Ascending aorta (tissue), 2 donors: ENCODE data around the gene CUL1. TPM values are rescaled to one million over a fixed set of nuclear protein-coding genes. Genes with fewer than 3 reads are reported as not detected.

Source experiments
- DNase-seq, 2 donors: peaks; one replicate each; pipeline ENCODE4 v3.0.0-alpha.2; 2019; ENCODE audit warnings: low spot score in 2 of 2
- H3K27ac ChIP-seq, 2 donors: fragments of 200-600 bp; sonication (generic); one replicate each; pipeline ENCODE4 v1.5.1; 2016 to 2017; ENCODE audit warnings: mild to moderate bottlenecking in 1 of 2
- H3K27me3 ChIP-seq: fragments of 200-600 bp; sonication (generic); one replicate; pipeline ENCODE4 v1.5.1; 2017
- H3K36me3 ChIP-seq, 2 donors: fragments of 200-600 bp; sonication (generic); one replicate each; pipeline ENCODE4 v1.5.1; 2016
- H3K4me1 ChIP-seq, 2 donors: fragments of 200-600 bp; sonication (generic); one replicate each; pipeline ENCODE4 v1.5.1; 2016 to 2017; ENCODE audit warnings: mild to moderate bottlenecking in 1 of 2
- H3K4me3 ChIP-seq, 2 donors: fragments of 200-600 bp; sonication (generic); one replicate each; pipeline ENCODE4 v1.5.1; 2016 to 2017; ENCODE audit warnings: mild to moderate bottlenecking in 1 of 2
- H3K9me3 ChIP-seq, 2 donors: fragments of 200-600 bp; sonication (generic); one replicate each; pipeline ENCODE4 v1.5.1; 2016
- intact Hi-C: fragments of 100-400 bp; cut with DNase I; formaldehyde crosslinking; loops from one replicate; pipeline ENCODE4 v1.15.1; 2023
- total RNA-seq: library from RNA; depleted of rRNA; stranded (reverse); fragments of >200 nt; gene quantifications from one replicate; pipeline ENCODE4 v1.1.0, GENCODE V29; 2016
- TF ChIP-seq, protein P1 (sequence below), 3 experiments: fragments of 200-600 bp in 2 of 3; fragments of 450-650 bp in 1 of 3; sonication (generic) in 2 of 3; IDR thresholded peaks; one replicate each; pipeline ENCODE4 v1.5.1; 2016 to 2019; ENCODE audit warnings: antibody characterized with exemption in 3 of 3, mild to moderate bottlenecking in 1 of 3, moderate library complexity in 1 of 3

The CUL1 gene
- 16.3 TPM for total RNA-seq

DNA sequence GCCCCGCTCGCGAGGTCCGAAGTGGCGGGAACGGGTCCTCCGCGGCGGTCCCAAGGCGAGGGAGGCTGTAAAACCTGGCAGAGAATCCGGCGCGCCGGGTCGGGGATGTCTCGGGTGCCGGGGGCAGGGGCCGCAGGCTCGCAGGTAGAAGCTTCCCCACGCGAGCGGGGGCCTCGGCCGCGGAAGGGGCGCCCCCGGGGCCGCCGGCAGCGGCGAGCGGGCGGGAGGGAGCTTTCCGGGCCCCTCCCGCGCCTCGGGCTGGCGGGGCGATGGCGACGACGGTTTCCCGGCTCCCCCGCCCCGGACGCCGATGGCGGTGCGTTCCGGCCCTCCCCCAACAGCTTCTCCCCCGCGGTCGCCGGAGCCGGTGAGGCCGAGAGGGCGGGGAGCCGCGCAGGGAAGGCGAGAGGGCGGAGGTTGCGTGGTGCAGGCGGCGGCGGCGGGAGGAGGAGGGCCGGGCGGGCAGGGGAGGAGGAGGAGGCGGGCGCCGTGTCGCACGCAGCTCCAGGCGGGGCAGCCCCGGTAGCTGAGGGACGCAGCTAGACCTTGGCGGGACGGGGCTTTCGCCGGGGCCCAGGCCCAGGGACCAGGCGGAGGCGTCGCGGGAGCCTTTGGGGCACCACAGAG is at the start of gene CUL1:
CUL1 (plus strand) TSS at position 507 of the 627 bp plus-strand sequence. CDS start 31,220 bp downstream, outside the sequence.
- DNase-seq, result peak; percentile 36 to 92
- H3K36me3 ChIP-seq, result no peaks in the 10 kb centered on the region
- no peaks in the 10 kb centered on the region for H3K27me3 ChIP-seq
- peak within 1 kb of the TSS; percentile 97 to 99 for H3K4me3 ChIP-seq
- peaks cover 4 to 30% of the 10 kb centered on the region in 2 donors for H3K4me1 ChIP-seq
- intact Hi-C loops, result loop anchor here (1.0 to 10.0 kb wide), 7 partner anchors 32 to 426 kb away; partner anchors contain the start of genes EZH2, PDIA4 and ZNF425
- no peaks in the 10 kb centered on the region for H3K9me3 ChIP-seq
- TF ChIP-seq, protein P1, sequence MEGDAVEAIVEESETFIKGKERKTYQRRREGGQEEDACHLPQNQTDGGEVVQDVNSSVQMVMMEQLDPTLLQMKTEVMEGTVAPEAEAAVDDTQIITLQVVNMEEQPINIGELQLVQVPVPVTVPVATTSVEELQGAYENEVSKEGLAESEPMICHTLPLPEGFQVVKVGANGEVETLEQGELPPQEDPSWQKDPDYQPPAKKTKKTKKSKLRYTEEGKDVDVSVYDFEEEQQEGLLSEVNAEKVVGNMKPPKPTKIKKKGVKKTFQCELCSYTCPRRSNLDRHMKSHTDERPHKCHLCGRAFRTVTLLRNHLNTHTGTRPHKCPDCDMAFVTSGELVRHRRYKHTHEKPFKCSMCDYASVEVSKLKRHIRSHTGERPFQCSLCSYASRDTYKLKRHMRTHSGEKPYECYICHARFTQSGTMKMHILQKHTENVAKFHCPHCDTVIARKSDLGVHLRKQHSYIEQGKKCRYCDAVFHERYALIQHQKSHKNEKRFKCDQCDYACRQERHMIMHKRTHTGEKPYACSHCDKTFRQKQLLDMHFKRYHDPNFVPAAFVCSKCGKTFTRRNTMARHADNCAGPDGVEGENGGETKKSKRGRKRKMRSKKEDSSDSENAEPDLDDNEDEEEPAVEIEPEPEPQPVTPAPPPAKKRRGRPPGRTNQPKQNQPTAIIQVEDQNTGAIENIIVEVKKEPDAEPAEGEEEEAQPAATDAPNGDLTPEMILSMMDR (IDR thresholded peaks at IDR 0.05), result no peak
- H3K27ac ChIP-seq, result peak within 1 kb of the TSS; percentile 99 to 100

DNA sequence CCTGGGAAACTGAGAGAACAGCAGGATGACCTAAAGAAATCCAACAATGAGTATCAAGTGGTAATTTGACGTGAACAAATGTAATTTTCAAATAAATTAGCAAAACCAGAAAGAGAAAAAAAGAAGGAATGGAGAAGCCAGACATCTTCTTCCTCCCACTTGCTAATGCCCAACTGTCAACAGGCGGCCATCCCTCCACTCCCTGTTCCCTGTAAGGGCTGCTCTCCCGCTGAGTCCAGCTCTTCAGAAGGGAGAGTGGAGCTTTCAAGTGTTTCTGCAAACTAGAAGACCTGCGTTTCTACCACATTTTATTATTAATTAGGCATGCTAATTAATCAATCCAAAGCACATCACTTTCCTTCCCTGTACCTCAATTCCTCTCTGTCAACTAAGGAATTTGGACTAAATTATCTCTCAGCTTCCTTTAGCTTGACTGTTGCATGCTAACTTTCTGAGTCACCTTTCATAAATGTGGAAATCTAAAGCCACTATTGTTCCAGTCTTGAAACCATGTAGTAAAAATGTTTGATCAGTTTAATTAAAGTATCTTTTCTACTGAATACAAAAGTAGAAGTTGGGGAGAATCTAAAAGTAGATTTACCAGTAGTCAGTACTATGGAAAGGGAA is 48.4 kb upstream of the CUL1 start:
- DNase-seq, result no peak
- Histone ChIP-seq H3K36me3 (no peaks in the 10 kb centered on the region), H3K27ac (no peak overlapping the region), H3K27me3 (no peaks in the 10 kb centered on the region), H3K9me3 (no peaks in the 10 kb centered on the region), H3K4me1 (no peaks in the 10 kb centered on the region), H3K4me3 (no peak overlapping the region)
- TF ChIP-seq, protein P1 (IDR thresholded peaks at IDR 0.05), result no peak
- intact Hi-C loops, result no loop called here

DNA sequence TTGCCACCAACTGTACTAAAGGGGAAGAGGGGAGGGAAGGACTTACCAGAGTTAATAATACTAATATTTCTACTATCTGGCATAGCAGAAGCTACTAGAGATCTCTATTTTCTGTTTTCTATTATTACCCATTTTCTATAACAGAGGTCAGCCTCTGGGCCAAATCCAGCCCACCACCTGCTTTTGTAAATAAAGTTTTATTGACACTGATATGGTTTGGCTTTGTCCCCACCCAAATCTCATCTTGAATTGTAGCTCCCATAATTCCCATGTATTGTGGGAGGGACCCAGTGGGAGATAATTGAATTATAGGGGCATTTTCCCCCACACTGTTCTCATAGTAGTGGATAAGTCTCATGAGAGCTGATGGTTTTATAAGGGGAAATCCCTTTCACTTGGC is 45.9 kb upstream of the CUL1 start:
- TF ChIP-seq, protein P1 (IDR thresholded peaks at IDR 0.05), result no peak
- H3K27ac ChIP-seq, result no peak overlapping the region
- no peaks in the 10 kb centered on the region for H3K4me1 ChIP-seq
- H3K36me3 ChIP-seq, result no peaks in the 10 kb centered on the region
- no peaks in the 10 kb centered on the region for H3K27me3 ChIP-seq
- H3K4me3 ChIP-seq, result no peak overlapping the region
- no peaks in the 10 kb centered on the region for H3K9me3 ChIP-seq
- DNase-seq, result no peak
- intact Hi-C loops, result no loop called here

DNA sequence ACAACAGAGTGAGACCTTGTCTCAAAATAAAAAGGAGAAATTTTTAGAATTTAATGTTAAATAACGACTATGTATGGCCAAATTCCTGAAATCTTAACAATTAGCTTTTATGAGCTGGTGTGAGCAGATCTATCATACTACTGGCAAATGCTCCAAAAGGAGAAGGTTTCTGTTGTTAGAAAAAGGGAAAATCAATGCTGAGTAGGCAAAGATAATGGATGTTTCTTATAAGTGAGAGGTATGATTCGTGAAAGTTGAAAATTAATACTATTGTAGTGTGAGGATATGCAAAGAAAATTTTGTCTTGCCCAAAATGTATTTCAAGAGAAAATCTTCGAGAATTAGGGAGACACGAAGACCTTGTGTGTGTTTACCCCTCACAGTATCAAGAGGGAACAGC is 40.8 kb upstream of the CUL1 start:
- H3K9me3 ChIP-seq, result no peaks in the 10 kb centered on the region
- H3K36me3 ChIP-seq, result no peaks in the 10 kb centered on the region
- H3K27me3 ChIP-seq, result no peaks in the 10 kb centered on the region
- DNase-seq, result no peak
- TF ChIP-seq, protein P1 (IDR thresholded peaks at IDR 0.05), result no peak
- H3K4me3 ChIP-seq, result no peak overlapping the region
- H3K4me1 ChIP-seq, result no peaks in the 10 kb centered on the region
- intact Hi-C loops, result no loop called here
- no peak overlapping the region for H3K27ac ChIP-seq

DNA sequence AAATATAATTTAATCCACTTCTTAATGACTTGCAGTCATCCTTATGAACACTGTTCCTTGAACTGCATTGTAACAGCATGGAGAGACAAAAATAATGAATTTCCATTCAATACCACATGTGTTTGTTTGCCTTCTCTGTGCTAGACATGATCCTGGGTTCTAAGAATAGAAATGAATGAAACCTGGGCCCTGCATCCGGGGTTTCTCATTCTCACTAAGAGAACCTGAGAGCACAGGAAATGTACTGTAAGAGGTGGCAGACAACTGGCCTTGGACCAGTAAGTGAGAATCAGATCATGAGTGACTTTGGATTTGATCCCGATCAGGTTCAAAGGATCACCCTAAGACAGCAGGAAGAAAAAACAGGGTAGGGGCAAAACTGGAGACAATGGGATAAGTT is 37.2 kb upstream of the CUL1 start:
- H3K4me1 ChIP-seq, result peaks cover 0 to 5% of the 10 kb centered on the region in 2 donors
- no peaks in the 10 kb centered on the region for H3K9me3 ChIP-seq
- no peaks in the 10 kb centered on the region for H3K36me3 ChIP-seq
- H3K27ac ChIP-seq, result no peak overlapping the region
- DNase-seq, result no peak
- TF ChIP-seq, protein P1 (IDR thresholded peaks at IDR 0.05), result no peak
- H3K4me3 ChIP-seq, result no peak overlapping the region
- H3K27me3 ChIP-seq, result no peaks in the 10 kb centered on the region
- intact Hi-C loops, result no loop called here
